Rectal smooth muscle tissue (tissue), 1 donor: ENCODE results near the gene COL4A3.

Source experiments
- H3K27ac ChIP-seq: one replicate; pipeline ENCODE4 v1.7.0; 2013; ENCODE audit warnings: low read depth, low read length, inconsistent platforms
- H3K27me3 ChIP-seq: one replicate; pipeline ENCODE4 v1.7.0; 2013; ENCODE audit warnings: low read length; ENCODE audit not compliant: control insufficient read depth, insufficient read depth
- H3K36me3 ChIP-seq: one replicate; pipeline ENCODE4 v1.7.0; 2013; ENCODE audit warnings: low read length; ENCODE audit not compliant: control insufficient read depth, insufficient read depth
- H3K4me1 ChIP-seq: one replicate; pipeline ENCODE4 v1.7.0; 2013; ENCODE audit warnings: low read length; ENCODE audit not compliant: control insufficient read depth, insufficient read depth
- H3K4me3 ChIP-seq: one replicate; pipeline ENCODE4 v1.7.0; 2013; ENCODE audit warnings: low read length
- H3K9ac ChIP-seq: one replicate; pipeline ENCODE4 v1.7.0; 2013; ENCODE audit warnings: low read length

COL4A3 gene

GRCh38 chr2:227143895-227144294, 20.5 kb upstream of the COL4A3 start:
- no peaks in the 10 kb centered on the region for H3K36me3 ChIP-seq
- no peaks in the 10 kb centered on the region for H3K4me1 ChIP-seq

GRCh38 chr2:227146456-227146855, 18.0 kb upstream of the COL4A3 start:
- no peak overlapping the region for H3K4me3 ChIP-seq
- no peak overlapping the region for H3K27ac ChIP-seq
- H3K9ac ChIP-seq, result no peak overlapping the region
- no peaks in the 10 kb centered on the region for H3K27me3 ChIP-seq
- no peaks in the 10 kb centered on the region for H3K36me3 ChIP-seq
- H3K4me1 ChIP-seq, result no peaks in the 10 kb centered on the region

More at GRCh38 chr2:227143895-227144294, 20.5 kb upstream of the COL4A3 start:
- Histone ChIP-seq H3K27ac (no peak overlapping the region), H3K27me3 (no peaks in the 10 kb centered on the region), H3K4me3 (no peak overlapping the region), H3K9ac (no peak overlapping the region)

GRCh38 chr2:227147023-227147422, 17.4 kb upstream of the COL4A3 start:
- H3K36me3 ChIP-seq, result no peaks in the 10 kb centered on the region

GRCh38 chr2:227148106-227148505, 16.3 kb upstream of the COL4A3 start:
- Histone ChIP-seq H3K27ac (no peak overlapping the region), H3K27me3 (no peaks in the 10 kb centered on the region), H3K4me1 (no peaks in the 10 kb centered on the region), H3K9ac (no peak overlapping the region), H3K4me3 (no peak overlapping the region), H3K36me3 (no peaks in the 10 kb centered on the region)

More at GRCh38 chr2:227147023-227147422, 17.4 kb upstream of the COL4A3 start:
- Histone ChIP-seq H3K4me1 (no peaks in the 10 kb centered on the region), H3K27ac (no peak overlapping the region), H3K9ac (no peak overlapping the region), H3K4me3 (no peak overlapping the region), H3K27me3 (no peaks in the 10 kb centered on the region)

GRCh38 chr2:227150222-227150936, 14.0 kb upstream of the COL4A3 start:
- Histone ChIP-seq H3K4me3 (no peak overlapping the region), H3K27me3 (no peaks in the 10 kb centered on the region), H3K4me1 (no peaks in the 10 kb centered on the region), H3K36me3 (no peaks in the 10 kb centered on the region), H3K9ac (no peak overlapping the region), H3K27ac (no peak overlapping the region)

- Histone ChIP-seq H3K9ac (no peak overlapping the region), H3K4me1 (no peaks in the 10 kb centered on the region), H3K27me3 (no peaks in the 10 kb centered on the region), H3K4me3 (no peak overlapping the region), H3K27ac (no peak overlapping the region), H3K36me3 (no peaks in the 10 kb centered on the region)
Measured at GRCh38 chr2:227152093-227152766, 12.2 kb upstream of the COL4A3 start.

GRCh38 chr2:227153307-227153706, 11.1 kb upstream of the COL4A3 start:
- no peak overlapping the region for H3K9ac ChIP-seq
- H3K27ac ChIP-seq, result no peak overlapping the region
- H3K4me3 ChIP-seq, result no peak overlapping the region
- H3K4me1 ChIP-seq, result no peaks in the 10 kb centered on the region
- no peaks in the 10 kb centered on the region for H3K27me3 ChIP-seq
- no peaks in the 10 kb centered on the region for H3K36me3 ChIP-seq

- Histone ChIP-seq H3K4me3 (no peak overlapping the region), H3K4me1 (no peaks in the 10 kb centered on the region), H3K27ac (no peak overlapping the region), H3K27me3 (no peaks in the 10 kb centered on the region), H3K36me3 (no peaks in the 10 kb centered on the region), H3K9ac (no peak overlapping the region)
Measured at GRCh38 chr2:227153758-227154486, 10.5 kb upstream of the COL4A3 start.

GRCh38 chr2:227154986-227155774, 9.2 kb upstream of the COL4A3 start:
- Histone ChIP-seq H3K27ac (no peak overlapping the region), H3K36me3 (no peaks in the 10 kb centered on the region), H3K4me3 (no peak overlapping the region), H3K9ac (no peak overlapping the region), H3K27me3 (no peaks in the 10 kb centered on the region), H3K4me1 (no peaks in the 10 kb centered on the region)

GRCh38 chr2:227160164-227160563, 4.3 kb upstream of the COL4A3 start:
- Histone ChIP-seq H3K4me1 (no peaks in the 10 kb centered on the region), H3K9ac (no peak overlapping the region), H3K27me3 (peaks cover 3% of the 10 kb centered on the region), H3K36me3 (no peaks in the 10 kb centered on the region), H3K4me3 (no peak overlapping the region), H3K27ac (no peak overlapping the region)

GRCh38 chr2:227161947-227162346, 2.5 kb upstream of the COL4A3 start:
- Histone ChIP-seq H3K9ac (no peak overlapping the region), H3K4me1 (no peaks in the 10 kb centered on the region), H3K27me3 (peaks cover 3% of the 10 kb centered on the region), H3K4me3 (no peak overlapping the region), H3K27ac (no peak overlapping the region), H3K36me3 (no peaks in the 10 kb centered on the region)

GRCh38 chr2:227163485-227163997, 883 bp upstream of the COL4A3 start:
- no peaks in the 10 kb centered on the region for H3K36me3 ChIP-seq
- H3K27ac ChIP-seq, result no peak overlapping the region
- H3K9ac ChIP-seq, result no peak overlapping the region
- H3K4me3 ChIP-seq, result peak overlapping the region; percentile 53
- H3K4me1 ChIP-seq, result no peaks in the 10 kb centered on the region
- H3K27me3 ChIP-seq, result peaks cover 3% of the 10 kb centered on the region
